Measurements from ENCODE around the gene C10orf71.

- TF ChIP-seq YY1 (IDR thresholded peaks at IDR 0.05; ENCODE audit: low read depth), result no peak
- no peak for TF ChIP-seq REST (IDR thresholded peaks at IDR 0.05; ENCODE audit: low read depth)
- TF ChIP-seq EGR1 (IDR thresholded peaks at IDR 0.05), result no peak
- TF ChIP-seq TAF1 (IDR thresholded peaks at IDR 0.05; ENCODE audit: low read depth), result no peak
- TF ChIP-seq USF1 (IDR thresholded peaks at IDR 0.05), result no peak
- TF ChIP-seq CEBPB (IDR thresholded peaks at IDR 0.05), result no peak
- TF ChIP-seq EP300 (IDR thresholded peaks at IDR 0.05; ENCODE audit: borderline replicate concordance), result no peak
- no peak for TF ChIP-seq FOXM1 (IDR thresholded peaks at IDR 0.05; ENCODE audit: borderline replicate concordance, low read depth)
- no peak for TF ChIP-seq CREB1 (IDR thresholded peaks at IDR 0.05; ENCODE audit: low read depth)
- TF ChIP-seq RAD21 (IDR thresholded peaks at IDR 0.05; ENCODE audit: low read depth), result no peak
- no peak for TF ChIP-seq TEAD4 (IDR thresholded peaks at IDR 0.05)
- no peak for TF ChIP-seq ZBTB7A (IDR thresholded peaks at IDR 0.05; ENCODE audit: low read depth)
These were observed 69.3 kb downstream of the C10orf71 start for GRCh38 chr10:49368256-49368655.
